Ecto neural progenitor cell (in vitro differentiated cells): ENCODE results near the gene BCL2L13.
"Not testable (repeated sequence)": the region's sequence is repeated elsewhere in the genome, so short reads cannot be mapped to it uniquely, and the experiment has no call there.

Experiments used
- DNase-seq: peaks from one replicate; pipeline ENCODE4 v3.0.0-alpha.2; 2018; ENCODE audit warnings: low spot score

The BCL2L13 gene

GRCh38 chr22:17761138-17761488 lies 122.6 kb downstream of the BCL2L13 start:
- no peak for DNase-seq

DNA sequence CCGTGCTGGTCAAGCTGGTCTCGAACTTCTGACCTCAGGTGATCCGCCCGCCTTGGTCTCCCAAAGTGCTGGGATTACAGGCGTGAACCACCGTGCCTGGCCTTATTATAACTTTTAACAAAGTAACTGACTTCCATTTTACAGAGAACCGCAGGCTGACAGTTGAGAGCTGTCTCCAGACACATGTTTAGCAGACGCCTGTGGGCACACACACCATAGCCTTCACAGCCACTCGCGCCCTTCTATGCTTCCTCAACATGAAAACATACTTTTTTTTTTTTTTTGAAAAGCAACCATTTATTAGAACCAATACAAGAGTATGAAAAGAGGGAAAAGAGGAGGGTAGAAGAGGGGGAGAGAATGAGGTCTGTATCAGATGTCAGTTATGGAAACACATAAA lies 124.9 kb downstream of the BCL2L13 start:
- DNase-seq, result not testable (repeated sequence)

DNA sequence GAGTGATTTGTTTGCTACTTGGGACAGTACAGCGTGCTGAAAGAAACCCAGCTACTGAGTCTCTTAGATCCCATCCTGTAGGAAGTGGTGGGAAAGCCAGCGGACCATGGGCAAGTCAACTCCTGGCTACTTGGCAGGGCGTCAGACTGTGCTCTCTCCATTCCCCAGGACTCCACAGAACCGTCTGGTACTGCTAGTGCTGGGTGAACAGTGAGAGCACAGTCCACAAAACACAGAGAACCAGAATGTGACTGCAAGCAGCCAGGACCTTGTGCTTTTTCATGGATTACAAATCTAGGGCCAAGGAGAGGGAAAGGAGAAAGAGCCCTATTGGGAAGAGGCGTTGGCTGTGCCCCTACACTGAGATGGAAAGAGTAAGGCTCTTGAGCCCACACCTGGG lies 125.5 kb downstream of the BCL2L13 start:
- DNase-seq, result no peak

DNA sequence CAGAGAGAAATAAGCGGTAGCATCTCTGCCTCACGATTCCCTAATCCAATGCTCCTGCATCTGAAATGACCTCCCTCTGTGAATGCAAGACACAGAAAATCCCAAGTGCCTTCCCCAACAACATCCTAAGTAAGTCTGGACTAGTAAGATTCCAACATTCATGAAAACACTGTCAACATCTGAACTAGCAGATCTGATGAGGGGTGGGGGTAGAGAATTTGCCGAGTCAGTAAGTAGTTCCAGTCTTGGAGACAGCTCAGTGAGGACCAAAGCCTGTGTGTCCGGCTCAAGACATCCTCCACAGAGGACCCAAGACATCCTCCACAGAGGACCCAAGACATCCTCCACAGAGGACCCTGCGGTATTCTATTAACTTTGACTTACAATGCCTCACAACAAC lies 126.3 kb downstream of the BCL2L13 start:
- not testable (repeated sequence) for DNase-seq

- no peak for DNase-seq
Measured at GRCh38 chr22:17767233-17768065, 128.9 kb downstream of the BCL2L13 start.

DNA sequence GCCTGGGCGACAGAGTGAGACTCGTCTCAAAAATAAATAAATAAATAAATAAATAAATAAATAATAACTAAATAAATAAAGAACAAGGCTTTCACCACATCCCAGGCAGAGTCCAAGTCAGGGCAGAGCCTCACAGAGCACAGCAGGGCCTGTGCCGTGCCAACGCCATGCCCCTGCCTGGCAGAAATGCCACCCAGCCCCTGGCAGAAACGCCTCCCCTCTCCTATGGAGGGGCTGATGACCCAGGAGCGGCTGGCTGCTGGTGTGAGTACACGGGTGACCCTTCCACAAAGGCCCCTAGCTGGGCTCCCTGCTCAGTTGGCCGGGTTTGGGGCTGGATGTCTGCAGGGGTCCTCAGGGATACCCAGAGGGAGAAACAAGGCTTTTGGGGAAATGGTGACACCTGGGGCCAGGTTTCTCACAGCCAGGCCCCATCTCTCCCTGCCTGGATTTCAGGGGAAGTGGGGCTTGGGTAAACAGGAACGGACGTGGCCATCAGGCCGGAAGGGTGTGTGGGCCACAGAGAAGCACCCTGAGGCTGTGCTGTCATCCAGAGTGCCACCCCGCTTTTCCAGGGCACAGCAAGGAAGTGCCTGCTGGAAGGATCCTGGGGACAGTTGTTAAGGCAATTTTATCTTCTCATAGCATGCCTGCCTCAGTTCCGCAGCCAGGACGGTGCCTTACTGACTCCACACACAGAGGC lies 130.6 kb downstream of the BCL2L13 start:
- DNase-seq, result no peak

DNA sequence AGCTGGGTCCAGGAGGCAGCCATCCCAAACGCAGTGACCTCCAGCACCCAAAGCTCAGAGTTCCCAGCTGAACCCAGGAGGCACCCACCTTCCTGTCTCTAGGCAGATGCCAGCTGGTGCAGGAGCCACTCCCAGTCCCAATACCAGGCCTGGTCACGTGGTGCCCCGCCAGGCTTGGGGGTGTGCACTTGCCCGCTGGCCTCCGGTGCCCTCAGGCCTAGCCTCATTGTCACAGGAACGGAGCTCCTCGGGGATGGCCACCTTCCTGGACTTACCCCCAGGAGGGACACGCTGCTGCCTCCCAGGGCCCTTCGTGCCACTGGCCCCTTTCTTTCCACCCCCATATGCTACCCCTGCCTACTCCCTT lies 131.1 kb downstream of the BCL2L13 start:
- no peak for DNase-seq

DNA sequence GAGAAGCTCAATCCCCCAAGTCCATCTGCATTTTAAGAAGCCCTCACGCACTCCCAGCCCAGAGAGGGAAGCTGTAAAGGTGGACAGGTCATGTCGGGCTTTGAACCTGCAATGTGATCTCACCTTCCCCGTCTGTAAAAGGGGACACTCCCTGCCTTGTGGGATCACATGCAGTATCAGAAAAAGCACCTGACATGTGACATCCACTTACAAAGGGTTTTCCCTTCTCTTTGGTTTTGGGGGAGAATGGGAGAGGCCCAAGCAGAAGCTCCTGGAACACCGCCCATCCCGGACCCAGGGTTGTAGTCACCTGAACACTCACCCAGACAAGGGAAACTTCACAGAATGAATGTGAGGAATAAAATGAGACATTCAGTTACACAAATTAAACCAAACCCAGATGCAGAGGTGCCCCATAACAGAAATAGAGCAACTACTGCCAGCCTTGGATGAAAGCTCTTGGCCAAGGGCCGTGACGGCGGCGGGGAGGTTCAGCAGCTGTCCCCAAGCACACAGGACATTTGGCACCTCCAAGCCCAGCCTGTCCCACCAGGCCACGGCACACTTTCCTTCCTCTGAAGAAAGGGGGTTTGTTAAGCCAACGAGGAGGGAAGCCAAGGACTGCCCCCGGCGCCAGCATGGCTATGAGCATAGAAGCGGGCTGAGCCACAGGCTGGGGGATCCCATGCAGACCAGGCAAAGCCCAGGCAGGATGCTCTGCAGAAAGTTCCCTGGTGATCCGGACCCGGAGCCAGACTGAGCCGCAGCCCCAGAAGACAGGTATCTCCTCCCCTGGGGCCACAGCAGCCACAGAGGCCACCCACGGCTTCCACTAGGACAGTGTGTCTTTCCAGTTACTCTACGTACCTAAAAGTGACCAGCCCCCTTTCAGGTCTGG lies 131.9 kb downstream of the BCL2L13 start:
- DNase-seq, result no peak

DNA sequence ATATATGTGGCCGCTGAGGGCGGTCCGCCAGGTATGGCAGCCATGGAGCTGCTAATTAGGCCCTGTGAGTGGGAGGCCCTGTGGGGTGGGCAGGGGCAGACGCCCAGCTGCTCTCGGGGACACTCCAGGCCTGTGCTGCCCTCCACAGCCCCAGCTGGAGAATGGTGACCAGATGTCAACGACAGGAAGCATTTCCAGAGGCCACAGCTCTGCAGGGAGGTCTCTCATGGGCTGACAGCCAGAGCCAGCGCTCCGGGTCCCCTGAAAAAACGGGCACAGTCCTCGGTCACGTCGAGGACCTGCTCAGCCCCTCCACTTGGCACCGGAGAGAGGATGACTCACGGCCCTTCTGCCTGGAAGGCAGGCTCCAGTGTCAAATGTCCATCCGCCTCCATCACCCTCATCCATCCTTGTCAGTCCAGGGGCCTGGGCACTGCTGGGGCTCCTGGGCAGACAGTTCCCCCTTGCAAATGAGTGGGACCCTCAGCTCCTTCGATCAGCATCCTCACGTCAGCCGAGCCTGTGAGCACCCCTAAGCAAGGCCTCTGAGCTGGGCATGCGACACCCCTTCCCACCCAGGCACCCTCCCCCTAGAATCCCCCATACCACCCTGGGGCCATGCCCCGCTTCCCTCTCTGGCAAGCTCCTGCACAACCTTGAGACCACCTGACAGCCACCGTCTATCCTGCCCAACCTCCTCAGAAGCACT lies 133.8 kb downstream of the BCL2L13 start:
- DNase-seq, result no peak

DNA sequence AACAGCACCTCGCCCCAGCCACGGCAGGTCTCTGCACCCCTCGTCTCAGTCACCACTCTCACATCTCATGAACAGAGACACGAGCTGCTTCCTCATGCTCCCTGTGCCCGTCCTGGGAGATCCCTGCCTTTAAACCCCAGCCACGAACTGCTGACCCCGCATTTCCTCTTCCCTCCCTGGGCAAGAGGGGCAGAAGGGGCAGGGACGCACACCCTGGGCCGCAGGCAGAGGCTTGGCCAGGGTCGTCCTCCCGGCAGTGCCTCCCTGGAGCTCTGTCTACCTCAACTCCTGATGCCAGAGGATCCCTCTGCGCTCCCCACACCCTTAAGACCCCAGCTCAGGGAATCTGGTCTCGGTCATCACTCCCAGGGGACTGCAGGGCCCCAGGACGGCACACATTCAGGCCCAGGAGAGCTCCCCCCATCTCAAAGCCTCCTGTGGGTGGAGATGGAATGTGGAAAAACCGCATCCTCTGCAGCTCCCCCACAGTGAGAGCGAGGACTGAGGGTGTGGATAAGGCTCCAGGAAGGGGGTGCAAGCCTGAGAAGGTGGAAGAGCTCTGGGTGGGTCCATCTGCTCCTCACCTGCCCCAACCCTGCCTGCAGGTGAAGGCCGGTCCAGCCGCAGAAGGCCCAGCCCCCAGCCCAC lies 134.5 kb downstream of the BCL2L13 start:
- no peak for DNase-seq

- peak; percentile 87 for DNase-seq
Measured at GRCh38 chr22:17773606-17774205, 135.1 kb downstream of the BCL2L13 start.

GRCh38 chr22:17774206-17774925 lies 135.8 kb downstream of the BCL2L13 start, which contains the start of gene BID:
Gene BID (minus strand): TSS chr22:17774469. CDS start chr22:17750116, 24,353 bp downstream.
- no peak for DNase-seq

DNA sequence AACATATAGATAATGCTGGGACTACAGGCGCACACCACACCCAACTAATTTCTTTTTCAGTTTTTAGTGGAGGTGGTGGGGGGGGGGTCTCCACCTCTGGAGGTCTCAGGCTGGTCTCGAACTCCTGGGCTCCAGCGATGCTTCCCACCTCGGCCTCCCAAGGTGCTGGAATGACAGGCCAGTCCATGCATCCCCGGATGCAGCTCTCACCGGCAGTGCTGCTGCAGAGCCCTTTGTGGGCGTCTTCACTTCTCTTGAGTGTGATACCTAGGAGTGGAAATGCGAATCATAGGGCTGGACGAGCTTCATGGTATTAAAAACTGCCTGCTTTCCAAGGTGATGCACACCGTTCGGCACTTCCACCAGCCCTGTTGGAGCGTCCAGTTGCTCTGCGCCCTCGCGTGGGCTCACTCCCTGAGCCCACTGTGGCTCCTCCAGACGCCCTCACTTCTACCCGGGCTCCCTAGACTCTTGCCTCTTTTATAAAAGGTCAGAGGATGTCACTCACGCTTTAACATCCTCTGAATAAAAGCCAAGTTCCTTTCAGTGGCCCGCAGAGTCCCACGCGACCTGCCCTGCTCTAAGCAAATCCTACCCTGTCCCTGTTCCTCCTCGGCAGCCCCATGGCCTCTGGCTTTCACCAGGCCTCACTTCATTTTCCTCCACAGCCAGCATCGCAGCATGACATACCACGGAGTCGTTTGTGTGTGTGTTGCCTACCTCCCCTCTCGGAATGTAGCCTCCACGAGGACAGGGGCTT lies 136.5 kb downstream of the BCL2L13 start:
- no peak for DNase-seq

- DNase-seq, result no peak
Measured at GRCh38 chr22:17775781-17776465, 137.4 kb downstream of the BCL2L13 start.

DNA sequence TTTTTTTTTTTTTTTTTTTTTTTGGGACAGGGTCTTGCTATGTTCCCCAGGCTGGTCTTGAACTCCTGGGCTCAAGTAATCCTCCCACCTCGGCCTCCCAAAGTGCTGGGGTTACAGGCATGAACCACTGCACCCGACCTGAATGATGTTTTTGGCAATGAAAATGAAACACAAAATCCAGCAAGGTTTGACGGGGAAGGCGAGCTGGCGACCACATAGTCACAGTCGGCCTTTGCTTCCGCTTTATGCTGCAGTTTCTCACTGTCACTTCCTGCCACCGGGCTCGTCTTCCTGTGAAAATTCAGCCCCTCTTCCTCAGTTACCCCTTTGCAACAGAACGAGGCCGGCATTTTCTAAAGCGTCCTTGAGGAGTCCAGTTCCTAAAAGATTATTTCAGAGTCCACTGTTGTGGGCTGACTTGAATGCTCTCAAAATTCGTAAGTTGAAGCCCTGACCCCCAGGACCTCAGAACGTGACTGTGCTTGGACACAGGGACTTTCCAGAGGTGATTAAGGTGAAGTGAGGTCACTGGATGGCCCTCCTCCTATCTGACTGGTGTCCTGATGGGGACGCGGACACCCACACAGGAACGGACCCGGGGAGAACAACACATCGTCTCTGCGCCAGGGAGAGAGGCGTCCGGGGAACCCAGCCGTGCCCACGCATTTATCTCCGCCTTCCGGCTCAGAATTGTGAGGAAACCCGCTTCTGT lies 138.6 kb downstream of the BCL2L13 start:
- no peak for DNase-seq

DNA sequence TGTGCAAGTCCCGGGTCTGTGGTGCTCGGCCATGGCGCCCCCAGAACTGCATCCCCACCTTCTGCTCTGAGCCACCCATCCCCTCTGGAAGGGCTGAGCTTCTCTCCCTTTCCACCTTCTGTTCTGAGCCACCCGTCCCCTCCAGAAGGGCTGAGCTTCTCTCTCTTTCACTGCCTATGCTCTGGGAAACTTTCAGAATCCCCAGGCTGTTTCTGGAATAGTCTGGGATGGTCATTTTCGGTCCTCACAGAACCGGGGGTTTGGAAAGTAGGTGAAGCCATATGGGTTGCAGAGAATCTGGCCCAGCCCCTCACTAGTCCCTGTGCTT lies 139.1 kb downstream of the BCL2L13 start:
- DNase-seq, result no peak

- DNase-seq, result no peak
Measured at GRCh38 chr22:17778412-17778976, 139.9 kb downstream of the BCL2L13 start.
